Thoracic aorta (tissue), 2 donors: ENCODE measurements around the gene KRT83. TPM values are rescaled to one million over a fixed set of nuclear protein-coding genes. Genes with fewer than 3 reads are reported as not detected.

Experiments used
- ATAC-seq: fragments of 150-250 bp; one replicate; pipeline ENCODE4 v1.8.0; 2017; ENCODE audit warnings: low read depth; ENCODE audit not compliant: insufficient number of reproducible peaks, low FRiP score
- DNase-seq: peaks from one replicate; pipeline ENCODE4 v3.0.0-alpha.2; 2020; ENCODE audit warnings: low spot score
- H3K27ac ChIP-seq, 2 donors: fragments of 200-600 bp; sonication (generic); 1 replicate in 1 of 2; 2 replicates in 1 of 2; pipeline ENCODE4 v1.5.1; 2016; ENCODE audit warnings: mild to moderate bottlenecking in 2 of 2, moderate library complexity in 2 of 2
- H3K27me3 ChIP-seq: fragments of 200-600 bp; sonication (generic); replicated peaks from 2 replicates; pipeline ENCODE4 v1.6.0; 2016; ENCODE audit warnings: mild to moderate bottlenecking; ENCODE audit not compliant: insufficient read depth
- H3K36me3 ChIP-seq: fragments of 200-600 bp; sonication (generic); one replicate; pipeline ENCODE4 v1.5.1; 2016
- H3K4me1 ChIP-seq, 2 donors: fragments of 200-600 bp; sonication (generic); 1 replicate in 1 of 2; 2 replicates in 1 of 2; pipeline versions ENCODE4 v1.5.1 to v1.6.0; 2016; ENCODE audit warnings: low read depth in 2 of 2, mild to moderate bottlenecking in 1 of 2; ENCODE audit not compliant: control insufficient read depth in 1 of 2
- H3K4me3 ChIP-seq: fragments of 200-600 bp; sonication (generic); 2 replicates; pipeline ENCODE4 v1.5.1; 2016; ENCODE audit warnings: mild to moderate bottlenecking
- H3K9me3 ChIP-seq: fragments of 200-600 bp; sonication (generic); 2 replicates; pipeline ENCODE4 v1.5.1; 2016
- total RNA-seq, 2 donors: library from RNA; depleted of rRNA; stranded (reverse); fragments of >200 nt; gene quantifications; one replicate each; pipeline versions ENCODE4 v1.1.0 to v1.2.3, GENCODE V29; 2016
- TF ChIP-seq, protein P1 (sequence below): fragments of 200-600 bp; sonication (generic); IDR thresholded peaks from one replicate; pipeline ENCODE4 v1.5.1; 2019; ENCODE audit warnings: antibody characterized with exemption

The KRT83 gene
- total RNA-seq, 2 donors from 2014 or later: not detected

GRCh38 chr12:52361553-52361952 lies 40.4 kb upstream of the KRT83 start:
- Histone ChIP-seq H3K9me3 (no peaks in the 10 kb centered on the region), H3K4me1 (no peaks in the 10 kb centered on the region), H3K36me3 (no peaks in the 10 kb centered on the region), H3K27me3 (no peaks in the 10 kb centered on the region), H3K4me3 (no peak overlapping the region), H3K27ac (no peak overlapping the region)
- TF ChIP-seq, protein P1, sequence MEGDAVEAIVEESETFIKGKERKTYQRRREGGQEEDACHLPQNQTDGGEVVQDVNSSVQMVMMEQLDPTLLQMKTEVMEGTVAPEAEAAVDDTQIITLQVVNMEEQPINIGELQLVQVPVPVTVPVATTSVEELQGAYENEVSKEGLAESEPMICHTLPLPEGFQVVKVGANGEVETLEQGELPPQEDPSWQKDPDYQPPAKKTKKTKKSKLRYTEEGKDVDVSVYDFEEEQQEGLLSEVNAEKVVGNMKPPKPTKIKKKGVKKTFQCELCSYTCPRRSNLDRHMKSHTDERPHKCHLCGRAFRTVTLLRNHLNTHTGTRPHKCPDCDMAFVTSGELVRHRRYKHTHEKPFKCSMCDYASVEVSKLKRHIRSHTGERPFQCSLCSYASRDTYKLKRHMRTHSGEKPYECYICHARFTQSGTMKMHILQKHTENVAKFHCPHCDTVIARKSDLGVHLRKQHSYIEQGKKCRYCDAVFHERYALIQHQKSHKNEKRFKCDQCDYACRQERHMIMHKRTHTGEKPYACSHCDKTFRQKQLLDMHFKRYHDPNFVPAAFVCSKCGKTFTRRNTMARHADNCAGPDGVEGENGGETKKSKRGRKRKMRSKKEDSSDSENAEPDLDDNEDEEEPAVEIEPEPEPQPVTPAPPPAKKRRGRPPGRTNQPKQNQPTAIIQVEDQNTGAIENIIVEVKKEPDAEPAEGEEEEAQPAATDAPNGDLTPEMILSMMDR: no peak
- ATAC-seq (no peak), DNase-seq (no peak)

GRCh38 chr12:52360663-52361271 lies 39.6 kb upstream of the KRT83 start:
- Histone ChIP-seq H3K4me1 (no peaks in the 10 kb centered on the region), H3K4me3 (no peak overlapping the region), H3K36me3 (no peaks in the 10 kb centered on the region), H3K27me3 (no peaks in the 10 kb centered on the region), H3K9me3 (no peaks in the 10 kb centered on the region), H3K27ac (no peak overlapping the region)
- no peak for ATAC-seq
- DNase-seq: no peak
- TF ChIP-seq, protein P1: no peak

DNA sequence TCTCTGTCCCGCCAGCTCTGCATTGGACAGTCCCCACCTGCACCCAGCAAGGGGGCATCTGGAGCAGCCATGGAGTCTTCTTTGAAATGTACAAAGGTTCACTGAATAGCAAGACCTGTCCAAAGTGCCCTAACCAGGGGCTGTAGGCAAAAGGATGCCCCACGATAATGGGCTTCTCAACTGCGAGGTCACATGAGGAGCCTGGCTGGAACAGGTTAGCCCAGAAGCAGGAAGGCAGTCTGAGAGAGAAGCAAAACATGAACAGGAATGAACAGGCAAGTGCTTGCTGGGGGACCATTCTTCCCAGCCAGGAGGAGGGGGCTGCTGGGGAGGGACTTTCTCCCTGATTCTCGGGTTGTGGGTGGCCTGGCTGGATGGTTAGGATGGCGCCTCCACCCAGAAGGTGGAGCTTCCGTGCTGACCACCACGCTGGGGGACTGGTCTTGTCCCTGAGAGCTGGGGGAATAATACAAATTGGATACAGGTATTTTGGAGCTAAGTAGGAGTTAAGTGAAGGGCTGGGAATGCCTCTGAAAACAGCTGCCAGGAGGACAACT lies 39.0 kb upstream of the KRT83 start:
- no peak overlapping the region for H3K27ac ChIP-seq
- H3K27me3 ChIP-seq: no peaks in the 10 kb centered on the region
- H3K9me3 ChIP-seq: no peaks in the 10 kb centered on the region
- TF ChIP-seq, protein P1: no peak
- no peaks in the 10 kb centered on the region for H3K4me1 ChIP-seq
- DNase-seq (no peak), ATAC-seq (no peak)
- H3K4me3 ChIP-seq: no peak overlapping the region
- H3K36me3 ChIP-seq: no peaks in the 10 kb centered on the region

DNA sequence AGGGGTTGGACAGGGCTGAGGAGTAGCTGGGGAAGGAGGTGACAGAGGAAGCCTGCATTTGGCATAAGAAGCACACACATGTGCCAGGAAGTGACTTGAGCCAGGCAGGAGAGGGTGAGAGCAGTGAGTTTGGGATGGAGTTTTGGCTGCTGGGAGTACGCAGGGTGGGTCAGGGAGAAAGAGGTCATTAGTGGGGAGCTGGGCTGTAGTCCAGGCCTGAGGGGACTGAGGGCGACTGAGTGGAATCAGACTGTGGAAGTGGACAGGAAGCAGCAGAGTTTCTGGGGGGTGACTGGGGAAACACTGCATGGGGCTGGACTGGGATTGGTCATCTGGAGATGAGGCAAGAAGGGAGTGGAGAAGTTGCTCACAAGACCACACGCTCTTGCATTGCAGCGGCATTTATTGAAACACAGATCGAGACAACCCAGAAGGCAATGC lies 38.4 kb upstream of the KRT83 start:
- Histone ChIP-seq H3K4me1 (no peaks in the 10 kb centered on the region), H3K27me3 (no peaks in the 10 kb centered on the region), H3K4me3 (no peak overlapping the region), H3K9me3 (no peaks in the 10 kb centered on the region), H3K27ac (no peak overlapping the region), H3K36me3 (no peaks in the 10 kb centered on the region)
- ATAC-seq (no peak), DNase-seq (no peak)
- TF ChIP-seq, protein P1: no peak

GRCh38 chr12:52358575-52359350 lies 37.6 kb upstream of the KRT83 start:
- Histone ChIP-seq H3K36me3 (no peaks in the 10 kb centered on the region), H3K4me1 (no peaks in the 10 kb centered on the region), H3K4me3 (no peak overlapping the region), H3K9me3 (no peaks in the 10 kb centered on the region), H3K27ac (no peak overlapping the region), H3K27me3 (no peaks in the 10 kb centered on the region)
- DNase-seq: no peak
- TF ChIP-seq, protein P1: no peak
- ATAC-seq: no peak
